Measurements from ENCODE around the gene NDUFA3. TPM values are rescaled to one million over a fixed set of nuclear protein-coding genes. Genes with fewer than 3 reads are reported as not detected.

Gene NDUFA3
- total RNA-seq, 1 donor, result 10.4 TPM

GRCh38 chr19:54155694-54156093 lies 53.0 kb downstream of the NDUFA3 start:
- no peak for DNase-seq (ENCODE audit: low read depth)
- H3K4me3 ChIP-seq (ENCODE audit: low read depth, low read length), result no peak overlapping the region
- TF ChIP-seq CTCF (IDR thresholded peaks at IDR 0.05; ENCODE audit: insufficient read depth, low read depth, low read length), result no peak

GRCh38 chr19:54156490-54156889 lies 53.8 kb downstream of the NDUFA3 start:
- no peak for DNase-seq (ENCODE audit: low read depth)
- no peak for TF ChIP-seq CTCF (IDR thresholded peaks at IDR 0.05; ENCODE audit: insufficient read depth, low read depth, low read length)
- no peak overlapping the region for H3K4me3 ChIP-seq (ENCODE audit: low read depth, low read length)

GRCh38 chr19:54156953-54157352 lies 54.3 kb downstream of the NDUFA3 start:
- no peak overlapping the region for H3K4me3 ChIP-seq (ENCODE audit: low read depth, low read length)
- no peak for TF ChIP-seq CTCF (IDR thresholded peaks at IDR 0.05; ENCODE audit: insufficient read depth, low read depth, low read length)
- no peak for DNase-seq (ENCODE audit: low read depth)

Other genes starting within 250 kb of the NDUFA3 start
- 31.1 and 34.8 TPM in 2 replicates for gene MYADM, start 235.0 kb upstream of the NDUFA3 start, total RNA-seq
- under 0.01 and 0.43 TPM in 2 replicates for gene PRKCG, start 220.7 kb upstream of the NDUFA3 start, total RNA-seq
- gene CACNG7, start 193.6 kb upstream of the NDUFA3 start, total RNA-seq, result 0.32 and 0.43 TPM in 2 replicates
- under 0.01 TPM in 1 of 2 replicates, not detected in the other for gene CACNG8, start 139.9 kb upstream of the NDUFA3 start, total RNA-seq
- gene CACNG6, start 111.2 kb upstream of the NDUFA3 start, total RNA-seq, result under 0.01 and 1.3 TPM in 2 replicates
- 0.43 TPM in 1 of 2 replicates, not detected in the other for gene VSTM1, start 39.0 kb upstream of the NDUFA3 start, total RNA-seq
- not detected in 2 replicates for gene TARM1, start 21.5 kb upstream of the NDUFA3 start, total RNA-seq
- under 0.01 and 0.64 TPM in 2 replicates for gene OSCAR, start 2.1 kb upstream of the NDUFA3 start, total RNA-seq
- 17.7 and 20.9 TPM in 2 replicates for gene TFPT, start 12.8 kb downstream of the NDUFA3 start, total RNA-seq
- 39.6 and 41.5 TPM in 2 replicates for gene PRPF31, start 12.9 kb downstream of the NDUFA3 start, total RNA-seq
- gene CNOT3, start 34.9 kb downstream of the NDUFA3 start, total RNA-seq, result 7.3 and 7.7 TPM in 2 replicates
- 4.7 and 4.8 TPM in 2 replicates for gene LENG1, start 56.9 kb downstream of the NDUFA3 start, total RNA-seq
- 0.32 TPM in 1 of 2 replicates, not detected in the other for gene TMC4, start 70.3 kb downstream of the NDUFA3 start, total RNA-seq
- gene MBOAT7, start 86.7 kb downstream of the NDUFA3 start, total RNA-seq, result 60.2 and 73.4 TPM in 2 replicates
- gene TSEN34, start 88.5 kb downstream of the NDUFA3 start, total RNA-seq, result 82.5 and 83.8 TPM in 2 replicates
- 985 and 1,373 TPM in 2 replicates for gene RPS9, start 98.0 kb downstream of the NDUFA3 start, total RNA-seq
- not detected in 2 replicates for gene LILRB3, start 120.2 kb downstream of the NDUFA3 start, total RNA-seq
- not detected in 2 replicates for gene LILRA6, start 139.9 kb downstream of the NDUFA3 start, total RNA-seq
- gene LILRB5, start 154.4 kb downstream of the NDUFA3 start, total RNA-seq, result not detected in 2 replicates
- not detected in 2 replicates for gene LILRB2, start 178.3 kb downstream of the NDUFA3 start, total RNA-seq
- gene LILRA5, start 210.3 kb downstream of the NDUFA3 start, total RNA-seq, result not detected in 2 replicates
- gene LILRA4, start 236.3 kb downstream of the NDUFA3 start, total RNA-seq, result not detected in 2 replicates